Measurements from ENCODE around the gene MRPL10. TPM values are rescaled to one million over a fixed set of nuclear protein-coding genes. Genes with fewer than 3 reads are reported as not detected.

The MRPL10 gene
- total RNA-seq, 1 donor from 2014 or later = 38.9 TPM

DNA sequence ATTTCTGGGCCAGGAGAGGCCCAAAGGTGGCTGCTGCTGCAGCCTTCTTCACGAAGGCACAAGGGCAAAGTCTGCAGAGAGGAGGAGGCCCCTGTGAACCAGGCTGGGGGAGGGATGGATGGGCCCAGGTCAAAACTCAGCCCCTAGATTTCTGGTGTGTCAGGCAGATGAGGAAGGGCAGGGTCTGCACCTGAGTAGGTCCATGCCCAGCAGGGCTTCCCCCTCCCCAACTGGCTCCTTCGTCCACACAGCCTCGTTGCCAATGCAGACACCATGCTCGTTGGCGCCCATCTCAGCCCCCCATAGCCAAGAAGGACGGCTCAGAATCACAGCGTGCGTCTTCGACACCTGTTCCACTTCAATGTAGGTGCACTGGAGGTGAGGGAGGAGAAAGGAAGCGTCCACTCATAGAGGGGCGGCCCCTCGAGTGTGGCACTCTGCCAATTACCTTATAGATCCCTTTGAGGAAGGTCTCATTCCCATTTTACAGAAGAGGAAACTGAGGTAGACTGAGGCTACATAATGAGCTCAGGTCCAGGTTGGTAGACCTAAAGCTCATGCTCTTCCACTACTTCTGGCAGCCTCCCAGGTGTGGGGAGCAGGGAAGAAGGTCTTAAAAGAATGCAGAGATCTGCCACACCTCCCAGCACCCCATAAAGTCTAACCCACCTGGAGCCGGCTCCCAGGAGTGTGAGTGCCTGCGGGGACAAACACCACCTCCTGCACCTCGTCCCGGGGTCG, 8.8 kb upstream of the MRPL10 start:
- DNase-seq (ENCODE audit: low spot score) = no peak

- DNase-seq (ENCODE audit: low spot score) = no peak
Observed at GRCh38 chr17:47839071-47839470, 7.7 kb upstream of the MRPL10 start.

DNA sequence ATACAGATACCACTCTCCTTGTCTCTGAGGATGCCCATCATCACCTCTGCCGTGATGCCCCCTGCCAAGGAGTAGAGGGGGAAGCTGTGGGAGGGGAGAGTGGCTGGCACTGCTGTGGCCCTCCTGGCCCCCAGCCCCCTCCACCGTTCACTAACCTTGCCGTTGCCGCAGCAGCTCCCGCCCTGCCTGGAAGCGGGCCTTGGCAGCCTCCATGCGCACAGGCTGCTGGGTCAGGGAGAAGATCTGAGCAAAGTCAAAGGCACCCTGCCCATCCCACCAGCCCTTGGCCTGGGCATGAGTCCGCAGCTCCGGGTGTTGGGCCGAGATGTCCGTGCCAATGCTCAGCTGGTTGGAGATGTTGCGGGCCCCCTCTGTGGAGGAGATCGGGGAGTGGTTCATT, 7.3 kb upstream of the MRPL10 start:
- DNase-seq (ENCODE audit: low spot score) = no peak

GRCh38 chr17:47837401-47838039, 6.2 kb upstream of the MRPL10 start:
- DNase-seq (ENCODE audit: low spot score) = no peak

- no peak for DNase-seq (ENCODE audit: low spot score)
Observed at GRCh38 chr17:47836601-47837000, 5.3 kb upstream of the MRPL10 start.

DNA sequence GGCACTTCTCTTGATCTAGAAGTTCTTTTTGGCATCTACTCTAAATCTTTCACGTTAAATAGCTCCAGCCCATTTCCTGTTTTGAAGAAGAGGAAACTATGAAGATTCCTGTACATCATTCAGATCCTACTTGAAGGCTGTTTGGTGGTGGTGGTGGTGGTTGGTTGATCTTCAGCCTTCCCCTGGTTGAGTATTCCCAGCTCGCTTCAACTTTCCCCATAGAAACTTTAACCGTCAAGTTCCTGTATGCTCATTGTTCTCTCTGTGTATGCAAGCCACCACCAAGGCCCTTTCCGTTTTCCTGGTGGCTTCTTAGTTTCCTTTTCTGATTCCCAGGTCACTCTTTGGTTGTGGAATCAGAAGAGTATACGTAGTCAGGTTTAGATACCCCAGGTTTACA, 3.4 kb upstream of the MRPL10 start:
- no peak for DNase-seq (ENCODE audit: low spot score)

DNA sequence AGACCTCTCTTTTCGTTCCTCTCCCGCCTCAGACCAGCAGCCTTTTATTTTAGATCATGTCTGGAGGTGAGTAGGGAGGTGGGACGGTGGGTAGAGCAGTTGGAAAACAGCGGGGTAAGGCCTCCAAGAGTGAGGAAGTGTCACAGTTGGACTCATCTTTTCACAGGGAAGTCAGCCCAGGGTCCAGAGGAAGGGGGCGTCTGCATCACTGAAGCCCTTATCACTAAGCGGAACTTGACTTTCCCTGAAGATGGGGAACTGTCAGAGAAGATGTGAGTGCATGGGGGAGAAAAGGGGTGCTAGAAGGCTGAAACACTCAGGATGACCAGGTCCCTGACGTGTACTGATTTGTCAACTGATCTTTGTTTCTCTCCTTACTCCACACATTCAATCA, 590 bp upstream of the MRPL10 start:
- peak; percentile 17 for DNase-seq (ENCODE audit: low spot score)

DNA sequence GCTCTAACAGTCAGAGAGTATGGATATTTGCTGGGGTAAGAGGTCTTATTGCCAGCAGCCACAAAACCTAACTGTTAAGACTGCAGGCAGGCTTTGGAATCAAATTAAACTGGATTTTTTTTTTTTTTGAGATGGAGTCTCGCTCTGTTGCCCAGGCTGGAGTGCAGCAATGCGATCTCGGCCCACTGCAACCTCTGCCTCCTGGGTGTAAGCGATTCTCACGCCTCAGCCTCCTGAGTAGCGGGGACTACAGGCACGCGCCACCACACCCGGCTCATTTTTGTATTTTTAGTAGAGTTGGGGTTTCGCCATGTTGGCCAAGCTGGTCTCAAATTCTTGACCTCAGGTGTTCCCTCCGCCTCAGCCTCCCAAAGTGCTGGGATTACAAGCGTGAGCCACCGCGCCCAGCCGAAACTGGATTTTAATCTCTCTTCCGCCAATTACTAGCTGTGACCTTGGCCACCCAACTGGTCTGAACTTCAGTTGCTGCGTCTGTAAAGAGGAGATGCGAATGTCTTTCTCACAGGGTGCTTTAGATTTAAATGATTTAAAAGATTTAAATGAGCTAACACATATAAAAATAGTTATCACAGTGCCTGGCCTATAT, 842 bp downstream of the MRPL10 start:
- no peak for DNase-seq (ENCODE audit: low spot score)

GRCh38 chr17:47829870-47830269, 1.5 kb downstream of the MRPL10 start:
- peak; percentile 18 for DNase-seq (ENCODE audit: low spot score)

GRCh38 chr17:47823519-47823918, 7.8 kb downstream of the MRPL10 start:
- DNase-seq (ENCODE audit: low spot score) = no peak

- no peak for DNase-seq (ENCODE audit: low spot score)
Observed at GRCh38 chr17:47822785-47823184, 8.6 kb downstream of the MRPL10 start.

- DNase-seq (ENCODE audit: low spot score) = peak; percentile 70
Observed at GRCh38 chr17:47821424-47822391, 9.6 kb downstream of the MRPL10 start, which contains the start of gene OSBPL7. Gene OSBPL7 (minus strand): TSS chr17:47821794. CDS start chr17:47820278, 1,516 bp downstream.

GRCh38 chr17:47821031-47821423, 10.3 kb downstream of the MRPL10 start:
- DNase-seq (ENCODE audit: low spot score) = no peak

GRCh38 chr17:47820033-47820789, 11.1 kb downstream of the MRPL10 start:
- no peak for DNase-seq (ENCODE audit: low spot score)

DNA sequence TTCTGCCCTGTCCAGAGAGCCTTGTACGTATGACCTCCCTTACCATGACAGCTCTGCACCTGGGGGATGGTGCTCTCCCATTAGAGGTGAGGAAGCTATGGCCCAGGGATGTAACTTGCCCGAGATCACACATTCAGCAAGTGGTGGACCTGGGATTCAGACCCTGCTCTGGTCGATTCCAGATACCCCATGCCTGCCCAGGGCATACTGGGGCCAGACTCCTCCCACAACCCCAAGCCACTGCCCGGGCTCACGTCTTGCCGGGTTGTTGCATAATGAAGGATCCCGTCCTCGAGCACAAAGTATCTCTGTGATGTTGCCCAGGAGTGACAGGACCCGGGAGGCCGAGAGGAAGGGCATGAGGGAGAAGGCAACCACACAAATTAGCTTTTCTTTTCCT, 11.9 kb downstream of the MRPL10 start:
- DNase-seq (ENCODE audit: low spot score) = no peak

- DNase-seq (ENCODE audit: low spot score) = no peak
Observed at GRCh38 chr17:47818002-47818695, 13.2 kb downstream of the MRPL10 start.

DNA sequence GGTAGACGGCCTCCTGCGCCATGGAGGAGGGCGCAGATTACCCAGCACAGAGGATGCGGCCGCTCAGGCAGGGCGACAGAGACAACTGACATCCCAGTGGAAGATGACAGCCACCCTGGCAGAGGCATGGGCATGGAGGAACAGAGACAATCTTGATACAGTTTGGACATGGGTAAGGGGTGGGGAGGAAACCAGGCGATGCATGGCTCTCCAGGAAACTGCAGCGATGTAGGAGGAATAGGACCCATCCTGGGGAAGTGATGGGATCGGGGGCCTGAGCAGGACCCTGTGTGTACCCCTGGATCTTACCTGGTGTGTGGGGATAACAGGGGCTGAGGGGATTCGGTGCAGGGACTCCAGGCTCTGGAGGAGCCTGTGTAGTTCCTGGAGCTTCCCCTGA, 14.4 kb downstream of the MRPL10 start:
- DNase-seq (ENCODE audit: low spot score) = no peak

DNA sequence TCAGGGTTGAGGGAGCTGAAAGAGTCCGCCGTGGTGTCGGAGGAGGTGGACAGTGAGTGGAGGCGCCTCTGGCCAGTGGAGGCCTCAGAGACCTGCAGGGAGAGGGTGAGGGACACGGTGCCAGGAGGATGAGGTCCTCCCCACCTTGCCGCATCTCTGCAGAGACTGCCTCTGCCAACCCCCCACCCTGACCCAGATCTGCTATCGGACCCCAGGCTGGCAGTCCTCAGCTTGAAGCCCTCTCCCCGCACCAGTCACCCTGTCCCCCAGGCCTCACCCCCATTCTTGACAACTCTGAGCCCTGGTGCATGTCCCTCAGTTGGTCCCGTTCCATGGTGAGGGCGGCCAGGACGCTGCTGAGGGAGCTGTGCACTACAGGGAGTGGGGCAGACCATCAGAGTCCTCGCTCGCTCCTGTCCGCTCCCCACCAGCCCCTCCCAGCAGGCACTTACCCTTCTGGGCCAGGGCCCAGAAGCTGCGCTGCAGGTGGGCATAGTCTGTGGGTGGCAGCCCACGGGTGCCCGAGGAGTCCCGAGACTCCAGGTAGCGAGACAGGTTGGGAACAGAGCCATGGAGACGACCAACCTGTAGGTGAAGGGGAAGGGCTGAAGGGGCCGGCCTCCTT, 15.1 kb downstream of the MRPL10 start:
- no peak for DNase-seq (ENCODE audit: low spot score)

DNA sequence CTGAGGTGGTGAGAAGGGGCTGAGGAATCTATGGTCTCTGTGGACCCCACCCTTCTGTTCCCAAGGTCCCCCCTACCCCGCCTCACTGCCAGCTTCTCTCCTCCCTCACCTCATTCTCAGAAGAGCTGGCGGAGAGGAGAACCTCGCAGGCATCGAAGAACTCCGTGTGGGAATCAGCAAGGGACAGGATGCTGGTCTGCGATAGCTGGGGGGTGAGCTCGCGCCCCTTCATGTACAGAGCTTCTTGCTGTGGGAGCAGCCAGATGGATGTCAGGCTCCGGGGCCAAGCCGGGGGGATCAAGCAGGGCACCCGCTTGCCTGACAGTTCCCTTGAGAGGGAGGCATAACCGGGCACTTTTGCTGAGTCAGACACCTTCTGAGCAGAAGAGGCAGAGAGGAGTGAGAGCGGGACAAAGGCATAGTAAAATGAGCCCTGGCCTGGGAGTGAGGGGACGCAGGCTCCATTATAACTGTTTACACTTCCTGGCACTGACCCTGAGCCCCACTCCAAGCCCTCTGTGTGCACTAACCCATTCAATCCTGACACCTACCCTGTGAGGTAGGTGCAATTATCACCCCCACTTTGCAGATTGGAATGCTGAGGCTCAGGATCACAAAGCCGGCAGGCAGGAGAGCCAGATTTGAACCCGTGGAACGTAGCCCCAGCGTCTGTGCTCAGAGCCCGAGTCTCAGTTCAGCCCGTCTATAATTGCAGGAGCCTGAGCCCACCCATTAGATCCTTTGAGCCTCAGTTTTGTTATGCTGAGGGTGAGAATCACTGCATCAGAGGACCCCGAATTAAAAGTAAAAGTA, 16.0 kb downstream of the MRPL10 start:
- DNase-seq (ENCODE audit: low spot score) = no peak
